GM12875 (cell line): ENCODE results near the gene CDH13.

Experiments
- H3K4me3 ChIP-seq: one replicate; pipeline ENCODE4 v1.5.1; 2011; ENCODE audit warnings: low read depth, low read length, control low read depth
- CTCF ChIP-seq: IDR thresholded peaks from 2 replicates; pipeline ENCODE4 v1.5.1; 2011; ENCODE audit warnings: low read depth, mild to moderate bottlenecking, control low read depth, inconsistent platforms, low read length, moderate library complexity, borderline replicate concordance; ENCODE audit not compliant: insufficient read depth

CDH13 gene

GRCh38 chr16:83458612-83459011 is 831.8 kb downstream of the CDH13 start:
- H3K4me3 ChIP-seq, result no peak overlapping the region
- TF ChIP-seq CTCF, result no peak

- no peak for TF ChIP-seq CTCF
- no peak overlapping the region for H3K4me3 ChIP-seq
Observed at GRCh38 chr16:83464991-83465390, 838.2 kb downstream of the CDH13 start.

GRCh38 chr16:83470416-83470815 is 843.6 kb downstream of the CDH13 start:
- no peak for TF ChIP-seq CTCF
- H3K4me3 ChIP-seq, result no peak overlapping the region

- H3K4me3 ChIP-seq, result no peak overlapping the region
- TF ChIP-seq CTCF, result no peak
Observed at GRCh38 chr16:83472776-83473501, 846.2 kb downstream of the CDH13 start.

- no peak overlapping the region for H3K4me3 ChIP-seq
- TF ChIP-seq CTCF, result no peak
Observed at GRCh38 chr16:83473926-83474650, 847.3 kb downstream of the CDH13 start.

- TF ChIP-seq CTCF, result no peak
- no peak overlapping the region for H3K4me3 ChIP-seq
Observed at GRCh38 chr16:83475108-83475507, 848.3 kb downstream of the CDH13 start.

GRCh38 chr16:83481589-83481988 is 854.8 kb downstream of the CDH13 start:
- TF ChIP-seq CTCF, result no peak
- H3K4me3 ChIP-seq, result no peak overlapping the region
